ENCODE results near the gene THG1L. TPM values are rescaled to one million over a fixed set of nuclear protein-coding genes. Genes with fewer than 3 reads are reported as not detected.

Gene THG1L
- total and polyA plus RNA-seq, 11 donors, result 3.7 to 8.5 (median 5.4) TPM

GRCh38 chr5:157779221-157779620, 48.0 kb downstream of the THG1L start:
- Histone ChIP-seq H3K36me3 (peaks cover 0 to 13% (median under 1%) of the 10 kb centered on the region in 9 donors), H3K9me3 (no peaks in the 10 kb centered on the region), H3K27ac (no peak overlapping the region), H3K27me3 (no peaks in the 10 kb centered on the region), H3K4me1 (no peaks in the 10 kb centered on the region), H3K4me3 (no peak overlapping the region)
- ATAC-seq (no peak), DNase-seq (no peak)
- intact Hi-C loops (cut with DNase I), result no loop called here
- TF ChIP-seq POLR2A (IDR thresholded peaks at IDR 0.05) (no peak), CTCF (IDR thresholded peaks at IDR 0.05) (no peak)
- 90 to 94% (median 92%) methylated on average over 6 of the region's 6 CpGs for WGBS, 4 donors

- intact Hi-C loops (cut with DNase I), result no loop called here
- TF ChIP-seq CTCF (IDR thresholded peaks at IDR 0.05) (no peak), POLR2A (IDR thresholded peaks at IDR 0.05) (no peak)
- no peak overlapping the region for H3K27ac ChIP-seq
- H3K27me3 ChIP-seq, result no peaks in the 10 kb centered on the region
- H3K4me1 ChIP-seq, result no peaks in the 10 kb centered on the region
- 91 to 94% (median 93%) methylated on average over 3 of the region's 3 CpGs for WGBS, 4 donors
- ATAC-seq, result no peak
- no peak for DNase-seq
- H3K36me3 ChIP-seq, result peaks cover 0 to 78% (median 61%) of the 10 kb centered on the region in 9 donors
- H3K4me3 ChIP-seq, result no peak overlapping the region
- no peaks in the 10 kb centered on the region for H3K9me3 ChIP-seq
These were observed 54.6 kb downstream of the THG1L start for GRCh38 chr5:157785801-157786200.

Other genes starting within 250 kb of the THG1L start
- gene ADAM19, start 155.6 kb upstream of the THG1L start, total RNA-seq, result 10 to 100 TPM in 7 of 9 donors, 1 to 10 TPM in 2; 6.5 to 47.6 (median 19.0) TPM
- gene ADAM19, start 155.6 kb upstream of the THG1L start, polyA plus RNA-seq, result 10 to 100 TPM in 1 of 2 donors, 1 to 10 TPM in 1; 7.5 to 29.2 TPM
- gene SOX30, start 79.0 kb upstream of the THG1L start, total RNA-seq, result under 1 TPM in 4 of 9 donors, not detected in 5; 0.11 to 0.48 (median 0.19) TPM
- gene SOX30, start 79.0 kb upstream of the THG1L start, polyA plus RNA-seq, result under 1 TPM; 0.08 to 0.11 TPM
- gene C5orf52, start 59.9 kb upstream of the THG1L start, total RNA-seq, result not detected
- gene C5orf52, start 59.9 kb upstream of the THG1L start, polyA plus RNA-seq, result not detected
- 1 to 10 TPM in 8 of 9 donors, under 1 TPM in 1; 0.97 to 3.1 (median 1.9) TPM for gene LSM11, start 12.3 kb downstream of the THG1L start, total RNA-seq
- gene LSM11, start 12.3 kb downstream of the THG1L start, polyA plus RNA-seq, result 1 to 10 TPM in 1 of 2 donors, under 1 TPM in 1; 0.42 to 2.9 TPM
- 10 to 100 TPM; 40.1 to 84.8 (median 51.2) TPM for gene CLINT1, start 127.7 kb downstream of the THG1L start, total RNA-seq
- gene CLINT1, start 127.7 kb downstream of the THG1L start, polyA plus RNA-seq, result 10 to 100 TPM; 13.0 to 41.9 TPM

Data from heart left ventricle (tissue), 16 donors.